ENCODE measurements around the gene ENPP1.

The ENPP1 gene

DNA sequence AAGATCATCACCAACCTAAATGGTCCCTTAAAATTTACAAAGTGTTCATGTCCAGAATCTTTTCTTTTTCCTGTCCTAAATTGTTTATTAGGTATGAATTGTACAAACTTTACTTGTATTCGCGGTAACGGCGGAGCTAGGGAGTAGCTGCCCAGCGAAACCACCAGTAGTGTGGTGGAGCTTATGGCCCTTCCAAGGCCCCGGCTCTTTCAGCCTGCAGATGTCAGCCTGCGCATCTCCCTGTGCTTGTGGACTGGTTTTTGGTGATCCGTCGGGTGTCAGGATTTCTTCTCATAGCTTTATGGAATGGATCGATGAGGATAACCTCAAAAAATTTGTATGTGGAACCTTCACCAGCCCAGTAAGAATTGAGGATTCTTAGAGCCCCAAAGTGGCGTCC, 27.2 kb upstream of the ENPP1 start:
- no peak for DNase-seq (ENCODE audit: low read depth)
- H3K4me3 ChIP-seq (ENCODE audit: low read depth, low read length) = no peak overlapping the region
- TF ChIP-seq, protein P1, sequence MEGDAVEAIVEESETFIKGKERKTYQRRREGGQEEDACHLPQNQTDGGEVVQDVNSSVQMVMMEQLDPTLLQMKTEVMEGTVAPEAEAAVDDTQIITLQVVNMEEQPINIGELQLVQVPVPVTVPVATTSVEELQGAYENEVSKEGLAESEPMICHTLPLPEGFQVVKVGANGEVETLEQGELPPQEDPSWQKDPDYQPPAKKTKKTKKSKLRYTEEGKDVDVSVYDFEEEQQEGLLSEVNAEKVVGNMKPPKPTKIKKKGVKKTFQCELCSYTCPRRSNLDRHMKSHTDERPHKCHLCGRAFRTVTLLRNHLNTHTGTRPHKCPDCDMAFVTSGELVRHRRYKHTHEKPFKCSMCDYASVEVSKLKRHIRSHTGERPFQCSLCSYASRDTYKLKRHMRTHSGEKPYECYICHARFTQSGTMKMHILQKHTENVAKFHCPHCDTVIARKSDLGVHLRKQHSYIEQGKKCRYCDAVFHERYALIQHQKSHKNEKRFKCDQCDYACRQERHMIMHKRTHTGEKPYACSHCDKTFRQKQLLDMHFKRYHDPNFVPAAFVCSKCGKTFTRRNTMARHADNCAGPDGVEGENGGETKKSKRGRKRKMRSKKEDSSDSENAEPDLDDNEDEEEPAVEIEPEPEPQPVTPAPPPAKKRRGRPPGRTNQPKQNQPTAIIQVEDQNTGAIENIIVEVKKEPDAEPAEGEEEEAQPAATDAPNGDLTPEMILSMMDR (IDR thresholded peaks at IDR 0.05; ENCODE audit: low read depth, low read length, missing control alignments) = no peak
- in situ Hi-C loops (cut with HindIII; ENCODE audit: low sequenced_read_pairs) = no loop called here

DNA sequence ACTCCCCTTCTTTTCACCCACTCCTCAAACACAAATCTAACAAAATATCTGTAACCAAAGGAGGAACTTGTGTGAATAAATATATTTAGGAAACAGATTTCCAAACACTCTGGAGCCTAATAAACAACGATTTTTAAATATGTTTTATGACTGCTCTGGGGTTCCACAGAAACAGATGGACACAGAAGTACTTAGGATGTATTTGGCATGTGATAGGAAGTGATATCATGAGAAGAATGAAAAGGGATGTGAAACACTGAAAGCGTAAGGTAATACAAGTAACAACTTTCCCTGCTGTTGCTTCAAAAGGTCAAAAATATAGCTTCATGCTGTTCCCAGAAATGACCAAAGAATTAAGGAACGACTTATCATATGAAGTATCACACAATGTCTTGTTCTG, 26.1 kb upstream of the ENPP1 start:
- DNase-seq (ENCODE audit: low read depth) = no peak
- TF ChIP-seq, protein P1 (IDR thresholded peaks at IDR 0.05; ENCODE audit: low read depth, low read length, missing control alignments) = no peak
- in situ Hi-C loops (cut with HindIII; ENCODE audit: low sequenced_read_pairs) = no loop called here
- H3K4me3 ChIP-seq (ENCODE audit: low read depth, low read length) = no peak overlapping the region

DNA sequence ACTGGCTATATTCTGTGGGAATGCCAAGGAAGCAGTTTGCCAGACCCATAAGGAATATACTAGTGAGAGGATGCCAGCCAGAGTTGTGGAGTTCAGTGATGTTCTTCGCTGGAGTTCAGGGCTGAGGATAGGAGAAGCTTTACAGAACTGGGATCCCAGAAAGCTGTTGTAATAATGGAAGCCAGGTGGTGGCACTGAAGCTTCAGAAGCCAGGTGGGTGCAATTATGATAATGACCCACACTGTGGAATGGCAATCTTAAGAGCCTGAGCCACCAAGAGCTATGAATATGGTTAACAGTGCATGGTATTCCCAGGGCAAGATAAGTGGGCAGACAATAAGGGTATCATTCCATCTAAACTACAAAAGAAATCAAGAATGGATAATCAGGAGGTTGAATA, 25.1 kb upstream of the ENPP1 start:
- H3K4me3 ChIP-seq (ENCODE audit: low read depth, low read length) = no peak overlapping the region
- DNase-seq (ENCODE audit: low read depth) = no peak
- TF ChIP-seq, protein P1 (IDR thresholded peaks at IDR 0.05; ENCODE audit: low read depth, low read length, missing control alignments) = no peak
- in situ Hi-C loops (cut with HindIII; ENCODE audit: low sequenced_read_pairs) = no loop called here

DNA sequence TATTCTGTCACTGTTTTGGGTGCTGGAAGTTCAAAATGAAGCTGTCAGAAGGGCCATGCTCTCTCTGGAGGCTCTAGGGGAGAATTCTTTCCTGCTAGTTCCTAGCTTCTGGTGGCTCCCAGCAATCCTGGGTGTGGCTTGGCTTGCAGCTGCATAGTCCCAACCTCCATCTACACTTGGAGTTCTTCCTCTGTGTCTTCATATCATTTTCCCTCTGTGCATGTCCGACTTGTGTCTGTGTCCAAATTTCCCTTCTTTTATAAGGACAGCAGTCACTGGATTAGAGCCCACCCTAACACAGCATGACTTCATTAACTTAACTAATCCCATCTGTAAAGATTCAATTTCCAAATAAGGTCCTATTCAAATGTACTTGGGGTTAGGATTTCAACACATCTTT, 23.3 kb upstream of the ENPP1 start:
- TF ChIP-seq, protein P1 (IDR thresholded peaks at IDR 0.05; ENCODE audit: low read depth, low read length, missing control alignments) = no peak
- in situ Hi-C loops (cut with HindIII; ENCODE audit: low sequenced_read_pairs) = no loop called here
- no peak for DNase-seq (ENCODE audit: low read depth)
- no peak overlapping the region for H3K4me3 ChIP-seq (ENCODE audit: low read depth, low read length)

DNA sequence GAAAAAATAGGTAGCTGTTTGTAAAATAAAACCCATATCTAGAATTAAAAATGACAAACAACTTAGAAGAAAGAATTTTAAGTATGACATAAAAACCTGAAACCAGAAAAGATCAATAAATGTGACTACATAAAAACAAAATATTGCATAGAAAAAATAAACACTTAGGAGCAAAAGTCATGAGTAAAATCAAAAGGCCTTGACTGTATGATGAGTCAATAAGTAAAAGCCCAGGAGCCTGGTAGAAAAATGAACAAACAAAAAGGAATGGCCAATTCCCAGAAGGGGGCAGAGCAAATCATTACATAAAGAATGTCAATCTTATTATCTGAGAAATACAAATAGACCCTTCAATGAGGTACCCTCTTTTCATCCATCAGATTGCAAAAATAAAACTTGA, 20.7 kb upstream of the ENPP1 start:
- TF ChIP-seq, protein P1 (IDR thresholded peaks at IDR 0.05; ENCODE audit: low read depth, low read length, missing control alignments) = no peak
- in situ Hi-C loops (cut with HindIII; ENCODE audit: low sequenced_read_pairs) = no loop called here
- no peak overlapping the region for H3K4me3 ChIP-seq (ENCODE audit: low read depth, low read length)
- no peak for DNase-seq (ENCODE audit: low read depth)

- in situ Hi-C loops (cut with HindIII; ENCODE audit: low sequenced_read_pairs) = no loop called here
- no peak overlapping the region for H3K4me3 ChIP-seq (ENCODE audit: low read depth, low read length)
- TF ChIP-seq, protein P1 (IDR thresholded peaks at IDR 0.05; ENCODE audit: low read depth, low read length, missing control alignments) = peak; percentile 49
- no peak for DNase-seq (ENCODE audit: low read depth)
Observed at GRCh38 chr6:131787766-131788712, 19.8 kb upstream of the ENPP1 start.
